K562 (cell line): ENCODE data around the gene AMTN. TPM values are rescaled to one million over a fixed set of nuclear protein-coding genes. Genes with fewer than 3 reads are reported as not detected.

Experiments used
- KAT7 ChIP-seq: sonication (generic); formaldehyde crosslinking; IDR thresholded peaks from 2 replicates; pipeline ENCODE4 v1.8.0; 2022; ENCODE audit warnings: missing genetic modification reagents, mild to moderate bottlenecking, borderline replicate concordance
- SIN3A ChIP-seq, 2 experiments: fragments of 150-350 bp in 1 of 2; IDR thresholded peaks; 2 replicates each; pipeline ENCODE4 v1.6.1; 2011 to 2016; ENCODE audit warnings: borderline replicate concordance in 2 of 2, low read depth in 2 of 2, low read length in 2 of 2, mild to moderate bottlenecking in 2 of 2, moderate library complexity in 2 of 2; ENCODE audit not compliant: control insufficient read depth in 1 of 2
- U2AF2 ChIP-seq: fragments of 200-400 bp; formaldehyde crosslinking; optimal IDR thresholded peaks from 2 replicates; pipeline ENCODE3; 2017; ENCODE audit warnings: low read depth, mild to moderate bottlenecking, low read length
- XRCC4 ChIP-seq: IDR thresholded peaks from one replicate; pipeline ENCODE4 v1.6.1; 2011; ENCODE audit not compliant: insufficient read depth, insufficient read length; ENCODE audit errors: extremely low read depth
- polyA plus RNA-seq, 8 experiments: library from polyadenylated mRNA; depleted of rRNA in 4 of 8; stranded (reverse) in 5 of 8; unstranded in 3 of 8; fragments of >200 nt; fragmentation: Nextera tagmentation in 2 of 8; fragmentation: Illumina TruSeq in 1 of 8; extraction: Ambion mirVana in 2 of 8; extraction: Trizol in 1 of 8; gene quantifications; 2 replicates each; pipeline versions ENCODE4 v1.2.1 to v1.2.3, GENCODE V29; 2011 to 2014; ENCODE audit warnings: inconsistent platforms in 1 of 8, missing spikeins in 1 of 8
- total RNA-seq, 7 experiments: library from RNA; depleted of rRNA in 6 of 7; stranded (reverse); fragments of >200 nt in 6 of 7; fragmentation: Illumina TruSeq in 2 of 7; extraction: Trizol in 2 of 7; gene quantifications; 2 replicates each; pipeline versions ENCODE4 v1.2.1 to v1.2.3, GENCODE V29; 2011 to 2021; ENCODE audit warnings: low replicate concordance in 1 of 7
- TF ChIP-seq, protein P1 (sequence below), 2 experiments: fragments of 450-650 bp in 1 of 2; IDR thresholded peaks; 2 replicates each; pipeline ENCODE4 v1.6.1; 2011 to 2017; ENCODE audit warnings: low read depth in 2 of 2, antibody characterized with exemption in 1 of 2, borderline replicate concordance in 1 of 2, low read length in 1 of 2, mild to moderate bottlenecking in 1 of 2, mixed read lengths in 1 of 2; ENCODE audit not compliant: control insufficient read depth in 1 of 2
- TF ChIP-seq, protein P2 (sequence below): fragments of 450-650 bp; IDR thresholded peaks from 2 replicates; pipeline ENCODE4 v1.6.1; 2016; ENCODE audit warnings: borderline replicate concordance
- TF ChIP-seq, protein P3 (sequence below): fragments of 450-650 bp; formaldehyde crosslinking; IDR thresholded peaks from 2 replicates; pipeline ENCODE4 v1.4.0; 2022; ENCODE audit warnings: missing genetic modification characterization

The AMTN gene
- total and polyA plus RNA-seq, 9 of the 15 experiments (the other 6 are each of a cell fraction or from before 2014, with no cell fraction given), result not detected

DNA sequence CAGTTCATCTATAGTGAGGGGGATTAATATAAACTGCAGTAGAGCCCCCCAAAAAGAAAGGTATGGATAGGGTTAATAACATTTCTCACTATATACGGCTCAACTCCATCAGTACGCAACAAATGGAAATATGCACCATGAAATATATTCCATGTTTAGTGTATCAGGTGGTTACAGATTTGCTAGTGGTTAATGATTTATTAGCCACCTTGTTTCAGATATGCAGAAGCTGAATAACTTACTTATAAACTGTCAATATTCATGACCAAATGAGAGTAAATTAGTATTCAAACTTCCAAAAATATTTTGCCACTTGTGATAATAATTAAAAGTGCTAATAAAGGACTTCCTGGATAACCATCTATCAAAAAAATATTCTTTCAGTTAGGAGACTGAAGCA is 14.8 kb downstream of the AMTN start (continued):
- TF ChIP-seq, protein P1, sequence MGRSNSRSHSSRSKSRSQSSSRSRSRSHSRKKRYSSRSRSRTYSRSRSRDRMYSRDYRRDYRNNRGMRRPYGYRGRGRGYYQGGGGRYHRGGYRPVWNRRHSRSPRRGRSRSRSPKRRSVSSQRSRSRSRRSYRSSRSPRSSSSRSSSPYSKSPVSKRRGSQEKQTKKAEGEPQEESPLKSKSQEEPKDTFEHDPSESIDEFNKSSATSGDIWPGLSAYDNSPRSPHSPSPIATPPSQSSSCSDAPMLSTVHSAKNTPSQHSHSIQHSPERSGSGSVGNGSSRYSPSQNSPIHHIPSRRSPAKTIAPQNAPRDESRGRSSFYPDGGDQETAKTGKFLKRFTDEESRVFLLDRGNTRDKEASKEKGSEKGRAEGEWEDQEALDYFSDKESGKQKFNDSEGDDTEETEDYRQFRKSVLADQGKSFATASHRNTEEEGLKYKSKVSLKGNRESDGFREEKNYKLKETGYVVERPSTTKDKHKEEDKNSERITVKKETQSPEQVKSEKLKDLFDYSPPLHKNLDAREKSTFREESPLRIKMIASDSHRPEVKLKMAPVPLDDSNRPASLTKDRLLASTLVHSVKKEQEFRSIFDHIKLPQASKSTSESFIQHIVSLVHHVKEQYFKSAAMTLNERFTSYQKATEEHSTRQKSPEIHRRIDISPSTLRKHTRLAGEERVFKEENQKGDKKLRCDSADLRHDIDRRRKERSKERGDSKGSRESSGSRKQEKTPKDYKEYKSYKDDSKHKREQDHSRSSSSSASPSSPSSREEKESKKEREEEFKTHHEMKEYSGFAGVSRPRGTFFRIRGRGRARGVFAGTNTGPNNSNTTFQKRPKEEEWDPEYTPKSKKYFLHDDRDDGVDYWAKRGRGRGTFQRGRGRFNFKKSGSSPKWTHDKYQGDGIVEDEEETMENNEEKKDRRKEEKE (IDR thresholded peaks at IDR 0.05; ENCODE audit: borderline replicate concordance in 1 of 2, control insufficient read depth in 1 of 2, low read depth in 2 of 2, low read length in 1 of 2), result no peak
- TF ChIP-seq KAT7 (CRISPR knock-in tag), result no peak
- TF ChIP-seq, protein P2, sequence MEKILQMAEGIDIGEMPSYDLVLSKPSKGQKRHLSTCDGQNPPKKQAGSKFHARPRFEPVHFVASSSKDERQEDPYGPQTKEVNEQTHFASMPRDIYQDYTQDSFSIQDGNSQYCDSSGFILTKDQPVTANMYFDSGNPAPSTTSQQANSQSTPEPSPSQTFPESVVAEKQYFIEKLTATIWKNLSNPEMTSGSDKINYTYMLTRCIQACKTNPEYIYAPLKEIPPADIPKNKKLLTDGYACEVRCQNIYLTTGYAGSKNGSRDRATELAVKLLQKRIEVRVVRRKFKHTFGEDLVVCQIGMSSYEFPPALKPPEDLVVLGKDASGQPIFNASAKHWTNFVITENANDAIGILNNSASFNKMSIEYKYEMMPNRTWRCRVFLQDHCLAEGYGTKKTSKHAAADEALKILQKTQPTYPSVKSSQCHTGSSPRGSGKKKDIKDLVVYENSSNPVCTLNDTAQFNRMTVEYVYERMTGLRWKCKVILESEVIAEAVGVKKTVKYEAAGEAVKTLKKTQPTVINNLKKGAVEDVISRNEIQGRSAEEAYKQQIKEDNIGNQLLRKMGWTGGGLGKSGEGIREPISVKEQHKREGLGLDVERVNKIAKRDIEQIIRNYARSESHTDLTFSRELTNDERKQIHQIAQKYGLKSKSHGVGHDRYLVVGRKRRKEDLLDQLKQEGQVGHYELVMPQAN, result no peak
- no peak for TF ChIP-seq XRCC4
- TF ChIP-seq U2AF2, result no peak
- TF ChIP-seq SIN3A (IDR thresholded peaks at IDR 0.05; ENCODE audit: borderline replicate concordance in 2 of 2, control insufficient read depth in 1 of 2, low read depth in 2 of 2, low read length in 2 of 2), result no peak
- TF ChIP-seq, protein P3, sequence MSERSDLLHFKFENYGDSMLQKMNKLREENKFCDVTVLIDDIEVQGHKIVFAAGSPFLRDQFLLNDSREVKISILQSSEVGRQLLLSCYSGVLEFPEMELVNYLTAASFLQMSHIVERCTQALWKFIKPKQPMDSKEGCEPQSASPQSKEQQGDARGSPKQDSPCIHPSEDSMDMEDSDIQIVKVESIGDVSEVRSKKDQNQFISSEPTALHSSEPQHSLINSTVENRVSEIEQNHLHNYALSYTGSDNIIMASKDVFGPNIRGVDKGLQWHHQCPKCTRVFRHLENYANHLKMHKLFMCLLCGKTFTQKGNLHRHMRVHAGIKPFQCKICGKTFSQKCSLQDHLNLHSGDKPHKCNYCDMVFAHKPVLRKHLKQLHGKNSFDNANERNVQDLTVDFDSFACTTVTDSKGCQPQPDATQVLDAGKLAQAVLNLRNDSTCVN, result no peak
- TF ChIP-seq, all 486 proteins: peak for 0
